Testis (tissue), 3 donors: ENCODE results near the gene AQP6. TPM values are rescaled to one million over a fixed set of nuclear protein-coding genes. Genes with fewer than 3 reads are reported as not detected.

Experiments used
- DNase-seq: peaks from one replicate; pipeline ENCODE4 v3.0.0-alpha.2; 2019
- H3K27ac ChIP-seq, 2 donors: fragments of 200-600 bp; sonication (generic); one replicate each; pipeline ENCODE4 v1.5.1; 2019
- H3K27me3 ChIP-seq: fragments of 200-600 bp; sonication (generic); one replicate; pipeline ENCODE4 v1.5.1; 2019
- H3K36me3 ChIP-seq: fragments of 200-600 bp; sonication (generic); one replicate; pipeline ENCODE4 v1.5.1; 2017; ENCODE audit warnings: low read depth; ENCODE audit errors: missing control alignments
- H3K4me1 ChIP-seq: fragments of 200-600 bp; sonication (generic); one replicate; pipeline ENCODE4 v1.5.1; 2019
- H3K4me3 ChIP-seq, 2 donors: fragments of 200-600 bp; sonication (generic); one replicate each; pipeline ENCODE4 v1.5.1; 2017 to 2019
- H3K9me3 ChIP-seq: fragments of 200-600 bp; sonication (generic); one replicate; pipeline ENCODE4 v1.5.1; 2017
- CTCF ChIP-seq, 3 experiments: fragments of 450-650 bp in 2 of 3; fragments of 200-600 bp in 1 of 3; sonication (generic) in 1 of 3; IDR thresholded peaks; one replicate each; pipeline ENCODE4 v1.5.1; 2016 to 2019; ENCODE audit warnings: antibody characterized with exemption in 3 of 3, mild to moderate bottlenecking in 2 of 3, moderate library complexity in 1 of 3
- POLR2A ChIP-seq: fragments of 450-650 bp; IDR thresholded peaks from one replicate; pipeline ENCODE4 v1.6.1; 2017; ENCODE audit warnings: antibody characterized with exemption, mild to moderate bottlenecking, moderate library complexity
- WGBS, 2 donors: methylation state at CpG; one replicate each; pipeline ENCODE4 v1.1.5; 2018; 5-methylcytosine and 5-hydroxymethylcytosine counted together
- intact Hi-C: fragments of 100-400 bp; cut with DNase I; formaldehyde crosslinking; loops from one replicate; pipeline ENCODE4 v1.15.1; 2023; ENCODE audit warnings: low total_unique reads
- polyA plus RNA-seq: library from polyadenylated mRNA; stranded (reverse); fragments of 350-450 nt; fragmentation: Illumina TruSeq; extraction: RNeasy Lipid Tissue Mini Kit (QIAGEN cat#74804); gene quantifications from one replicate; pipeline ENCODE4 v1.2.3, GENCODE V29; 2014; ENCODE audit warnings: low read depth, low replicate concordance; ENCODE audit not compliant: insufficient read depth
- total RNA-seq, 2 donors: library from RNA; depleted of rRNA; stranded (reverse); fragments of >200 nt; gene quantifications; one replicate each; pipeline ENCODE4 v1.2.3, GENCODE V29; 2016

AQP6 gene
- total and polyA plus RNA-seq, 3 donors from 2014 or later, result 1.7 to 3.1 (median 2.2) TPM

- Histone ChIP-seq H3K9me3 (no peaks in the 10 kb centered on the region), H3K36me3 (no peaks in the 10 kb centered on the region), H3K27ac (no peak overlapping the region), H3K4me3 (no peak overlapping the region), H3K4me1 (peaks cover 5% of the 10 kb centered on the region), H3K27me3 (no peaks in the 10 kb centered on the region)
- intact Hi-C loops, result no loop called here
- DNase-seq, result no peak
- 74 to 78% methylated on average over 10 to 13 of the region's 13 CpGs for WGBS, 2 donors
- no peak for TF ChIP-seq CTCF (IDR thresholded peaks at IDR 0.05)
- no peak for TF ChIP-seq POLR2A
Observed at GRCh38 chr12:49948866-49949845, 23.6 kb upstream of the AQP6 start.

GRCh38 chr12:49949866-49950265 lies 22.9 kb upstream of the AQP6 start:
- Histone ChIP-seq H3K36me3 (no peaks in the 10 kb centered on the region), H3K9me3 (no peaks in the 10 kb centered on the region), H3K4me3 (no peak overlapping the region), H3K27ac (no peak overlapping the region), H3K4me1 (peaks cover 5% of the 10 kb centered on the region), H3K27me3 (no peaks in the 10 kb centered on the region)
- intact Hi-C loops, result loop anchor here (10.0 kb wide), 1 partner anchor 85 kb away; no protein-coding TSS in a partner anchor
- DNase-seq, result no peak
- no peak for TF ChIP-seq POLR2A
- WGBS, 2 donors, result 88 to 100% methylated on average over 3 of the region's 3 CpGs

GRCh38 chr12:49950273-49951251 lies 22.2 kb upstream of the AQP6 start, which contains the start of gene AQP2:
TSS of gene AQP2 (plus strand) at chr12:49950737. CDS start at chr12:49950831, 94 bp downstream.
- Histone ChIP-seq H3K36me3 (no peaks in the 10 kb centered on the region), H3K9me3 (no peaks in the 10 kb centered on the region), H3K27me3 (no peaks in the 10 kb centered on the region), H3K4me3 (no peak within 1 kb of the TSS), H3K4me1 (peaks cover 5% of the 10 kb centered on the region), H3K27ac (no peak within 1 kb of the TSS)
- no peak for DNase-seq
- WGBS, 2 donors, result 73 to 84% methylated on average over 28 to 32 of the region's 32 CpGs
- intact Hi-C loops, result loop anchor here (10.0 kb wide), 1 partner anchor 86 kb away; no protein-coding TSS in a partner anchor
- TF ChIP-seq POLR2A (no peak), CTCF (IDR thresholded peaks at IDR 0.05) (no peak)

- Histone ChIP-seq H3K36me3 (no peaks in the 10 kb centered on the region), H3K27me3 (no peaks in the 10 kb centered on the region), H3K4me1 (peaks cover 5% of the 10 kb centered on the region), H3K9me3 (no peaks in the 10 kb centered on the region), H3K27ac (no peak overlapping the region), H3K4me3 (no peak overlapping the region)
- DNase-seq, result no peak
- intact Hi-C loops, result loop anchor here (10.0 kb wide), 1 partner anchor 87 kb away; no protein-coding TSS in a partner anchor
- no peak for TF ChIP-seq CTCF (IDR thresholded peaks at IDR 0.05)
- no peak for TF ChIP-seq POLR2A
- WGBS, 2 donors, result 87% methylated on average over 8 to 14 of the region's 14 CpGs
Observed at GRCh38 chr12:49951411-49952240, 21.1 kb upstream of the AQP6 start.
